Measurements from ENCODE around the gene FBXL7. TPM values are rescaled to one million over a fixed set of nuclear protein-coding genes. Genes with fewer than 3 reads are reported as not detected.

The FBXL7 gene
- total and polyA plus RNA-seq, 2 of the 8 experiments (the other 6 are each of a cell fraction or from before 2014, with no cell fraction given): 17.7 to 17.8 TPM

DNA sequence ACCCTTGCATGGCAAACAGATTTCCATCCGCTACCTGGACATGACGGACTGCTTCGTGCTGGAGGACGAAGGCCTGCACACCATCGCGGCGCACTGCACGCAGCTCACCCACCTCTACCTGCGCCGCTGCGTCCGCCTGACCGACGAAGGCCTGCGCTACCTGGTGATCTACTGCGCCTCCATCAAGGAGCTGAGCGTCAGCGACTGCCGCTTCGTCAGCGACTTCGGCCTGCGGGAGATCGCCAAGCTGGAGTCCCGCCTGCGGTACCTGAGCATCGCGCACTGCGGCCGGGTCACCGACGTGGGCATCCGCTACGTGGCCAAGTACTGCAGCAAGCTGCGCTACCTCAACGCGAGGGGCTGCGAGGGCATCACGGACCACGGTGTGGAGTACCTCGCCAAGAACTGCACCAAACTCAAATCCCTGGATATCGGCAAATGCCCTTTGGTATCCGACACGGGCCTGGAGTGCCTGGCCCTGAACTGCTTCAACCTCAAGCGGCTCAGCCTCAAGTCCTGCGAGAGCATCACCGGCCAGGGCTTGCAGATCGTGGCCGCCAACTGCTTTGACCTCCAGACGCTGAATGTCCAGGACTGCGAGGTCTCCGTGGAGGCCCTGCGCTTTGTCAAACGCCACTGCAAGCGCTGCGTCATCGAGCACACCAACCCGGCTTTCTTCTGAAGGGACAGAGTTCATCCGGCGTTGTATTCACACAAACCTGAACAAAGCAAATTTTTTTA is 436.7 kb downstream of the FBXL7 start:
- H3K18ac ChIP-seq (ENCODE audit: extremely low read depth, low read length): no peak overlapping the region
- no peak overlapping the region for H4K8ac ChIP-seq (ENCODE audit: extremely low read depth, insufficient read depth, low read length)
- FAIRE-seq (no peak), DNase-seq (ENCODE audit: low read depth in 1 of 2, low spot score in 2 of 2) (no peak)
- no peak overlapping the region for H4K91ac ChIP-seq (replicated peaks; ENCODE audit: insufficient read length, low read length)
- H3K4me3 ChIP-seq (ENCODE audit: extremely low read depth in 1 of 4, insufficient read depth in 2 of 4, low read depth in 3 of 4, low read length in 4 of 4): no peak overlapping the region
- H3K36me3 ChIP-seq (ENCODE audit: control insufficient read depth in 2 of 4, insufficient read depth in 4 of 4, low read length in 3 of 4): peaks cover 0 to 8% (median 2%) of the 10 kb centered on the region in 4 experiments; a peak in 3 of 8 replicates
- no peak overlapping the region for H2BK5ac ChIP-seq (ENCODE audit: low read depth, low read length)
- no peak overlapping the region for H2BK20ac ChIP-seq (ENCODE audit: low read length)
- H4K20me1 ChIP-seq (replicated peaks in 1 of 2; ENCODE audit: control insufficient read depth in 1 of 2, insufficient read depth in 2 of 2, low read length in 2 of 2): no peaks in the 10 kb centered on the region
- 0 out of 2 replicates have a peak overlapping the region, but pooled peaks have one; percentile 34 for H2AK5ac ChIP-seq (ENCODE audit: low read depth, low read length)
- no peaks in the 10 kb centered on the region for H3K27me3 ChIP-seq (replicated peaks in 1 of 4; ENCODE audit: control insufficient read depth in 3 of 4, extremely low read depth in 1 of 4, insufficient read depth in 3 of 4, low read length in 3 of 4)
- H3K79me2 ChIP-seq (ENCODE audit: control insufficient read depth in 1 of 2, insufficient read depth in 2 of 2, low read length in 2 of 2): no peaks in the 10 kb centered on the region
- no peak overlapping the region for H3K23ac ChIP-seq (ENCODE audit: insufficient read length)
- no peak overlapping the region for H3K27ac ChIP-seq (ENCODE audit: low read depth, low read length)
- H3K79me1 ChIP-seq (ENCODE audit: low read depth, low read length): no peaks in the 10 kb centered on the region
- WGBS, 2 experiments (ENCODE audit: extremely low coverage in 1 of 2, insufficient coverage in 1 of 2, insufficient read length in 1 of 2, insufficient replicate concordance in 2 of 2, low coverage in 1 of 2, low lambda C conversion rate in 2 of 2, missing lambda C conversion rate in 1 of 2): 95% methylated on average over 60 of the region's 60 CpGs; no CpG with 5 or more reads in 1 of the 2 experiments
- H3K4ac ChIP-seq (replicated peaks; ENCODE audit: insufficient read length, low read depth, low read length): no peak overlapping the region
- H2AFZ ChIP-seq (ENCODE audit: low read length): no peak overlapping the region
- no peak overlapping the region for H4K5ac ChIP-seq (ENCODE audit: insufficient read length, low read depth, low read length)
- no peak overlapping the region; a peak in 1 of 7 replicates for H3K9ac ChIP-seq (replicated peaks in 1 of 4; ENCODE audit: extremely low read depth in 1 of 4, low read depth in 3 of 4, low read length in 3 of 4)
- H3K23me2 ChIP-seq (ENCODE audit: low read depth, low read length): 0 out of 2 replicates have a peak, but pooled peaks cover 2% of the 10 kb centered on the region
- no peak overlapping the region for H3K14ac ChIP-seq (ENCODE audit: insufficient read length)
- no peak overlapping the region for H3K4me2 ChIP-seq (ENCODE audit: insufficient read depth in 1 of 2, low read depth in 2 of 2, low read length in 2 of 2)
- H2BK120ac ChIP-seq (replicated peaks; ENCODE audit: low read depth, low read length): no peak overlapping the region
- H3K4me1 ChIP-seq (replicated peaks in 1 of 4; ENCODE audit: control insufficient read depth in 3 of 4, insufficient read depth in 4 of 4, low read length in 3 of 4): peaks cover 0 to 3% (median 0%) of the 10 kb centered on the region in 4 experiments; a peak in 1 of 7 replicates
- no peaks in the 10 kb centered on the region; a peak in 1 of 4 replicates for H3K9me3 ChIP-seq (ENCODE audit: insufficient read depth in 2 of 2, low read depth in 1 of 2, low read length in 1 of 2)
- CTCF ChIA-PET (ENCODE audit: partially characterized antibody): no interaction called here
- POLR2A ChIA-PET (ENCODE audit: partially characterized antibody): no interaction called here
- H2BK12ac ChIP-seq (ENCODE audit: low read depth, low read length): no peak overlapping the region
- no peak overlapping the region for H3K56ac ChIP-seq (replicated peaks; ENCODE audit: insufficient read length, low read depth, low read length)
- no peak overlapping the region for H2BK15ac ChIP-seq (ENCODE audit: low read length)
- TF ChIP-seq CBX5 (IDR thresholded peaks at IDR 0.05; ENCODE audit: low read depth, low read length) (no peak), SIN3A (conservative IDR thresholded peaks at IDR 0.05 in 1 of 2, IDR thresholded peaks at IDR 0.05 in 1 of 2; ENCODE audit: low read depth in 1 of 2, low read length in 2 of 2) (no peak), TEAD4 (IDR thresholded peaks at IDR 0.05; ENCODE audit: low read depth, low read length) (no peak), KDM1A (IDR thresholded peaks at IDR 0.05; ENCODE audit: borderline replicate concordance, low read length) (no peak), SIRT6 (IDR thresholded peaks at IDR 0.05; ENCODE audit: low read length) (no peak), HDAC6 (IDR thresholded peaks at IDR 0.05; ENCODE audit: low read depth, low read length) (no peak), EGR1 (IDR thresholded peaks at IDR 0.05; ENCODE audit: borderline replicate concordance, low read depth, low read length) (no peak), NANOG (IDR thresholded peaks at IDR 0.05; ENCODE audit: insufficient read depth, low read depth, low read length, poor library complexity, severe bottlenecking) (no peak)
- TF ChIP-seq, protein P1, sequence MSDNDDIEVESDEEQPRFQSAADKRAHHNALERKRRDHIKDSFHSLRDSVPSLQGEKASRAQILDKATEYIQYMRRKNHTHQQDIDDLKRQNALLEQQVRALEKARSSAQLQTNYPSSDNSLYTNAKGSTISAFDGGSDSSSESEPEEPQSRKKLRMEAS (IDR thresholded peaks at IDR 0.05): no peak
- TF ChIP-seq, protein P2, sequence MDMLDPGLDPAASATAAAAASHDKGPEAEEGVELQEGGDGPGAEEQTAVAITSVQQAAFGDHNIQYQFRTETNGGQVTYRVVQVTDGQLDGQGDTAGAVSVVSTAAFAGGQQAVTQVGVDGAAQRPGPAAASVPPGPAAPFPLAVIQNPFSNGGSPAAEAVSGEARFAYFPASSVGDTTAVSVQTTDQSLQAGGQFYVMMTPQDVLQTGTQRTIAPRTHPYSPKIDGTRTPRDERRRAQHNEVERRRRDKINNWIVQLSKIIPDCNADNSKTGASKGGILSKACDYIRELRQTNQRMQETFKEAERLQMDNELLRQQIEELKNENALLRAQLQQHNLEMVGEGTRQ (IDR thresholded peaks at IDR 0.05; ENCODE audit: low read length): no peak

Measured in H1 (cell line).